Ecto neural progenitor cell (in vitro differentiated cells): ENCODE data around the gene SMARCA4.

Experiments used
- DNase-seq: peaks from one replicate; pipeline ENCODE4 v3.0.0-alpha.2; 2018; ENCODE audit warnings: low spot score

The SMARCA4 gene

GRCh38 chr19:11014403-11014911, 53.6 kb downstream of the SMARCA4 start:
- DNase-seq, result no peak

- DNase-seq, result no peak
Observed at GRCh38 chr19:11016631-11017030, 55.8 kb downstream of the SMARCA4 start.

- DNase-seq, result no peak
Observed at GRCh38 chr19:11017275-11018035, 56.6 kb downstream of the SMARCA4 start.

DNA sequence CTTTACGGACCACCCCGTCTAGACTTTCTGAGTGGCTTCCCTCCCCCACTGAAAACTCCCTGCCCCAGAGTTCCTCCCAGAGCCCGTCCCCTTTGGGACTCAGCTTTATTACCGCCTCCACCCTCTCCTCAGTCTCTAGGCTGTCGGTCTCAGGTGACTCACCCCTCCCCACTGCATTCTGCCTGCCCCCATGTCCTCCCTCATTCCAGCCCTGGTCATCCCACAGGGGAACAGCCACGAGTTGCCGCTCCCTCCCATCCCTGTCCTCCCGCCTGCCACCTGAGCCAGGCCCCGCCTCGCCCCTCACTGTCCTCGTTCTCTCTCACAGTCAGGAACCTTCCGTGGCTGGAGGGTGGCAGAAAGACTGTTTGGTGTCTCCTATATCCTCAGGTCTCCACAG, 57.3 kb downstream of the SMARCA4 start:
- DNase-seq, result no peak

DNA sequence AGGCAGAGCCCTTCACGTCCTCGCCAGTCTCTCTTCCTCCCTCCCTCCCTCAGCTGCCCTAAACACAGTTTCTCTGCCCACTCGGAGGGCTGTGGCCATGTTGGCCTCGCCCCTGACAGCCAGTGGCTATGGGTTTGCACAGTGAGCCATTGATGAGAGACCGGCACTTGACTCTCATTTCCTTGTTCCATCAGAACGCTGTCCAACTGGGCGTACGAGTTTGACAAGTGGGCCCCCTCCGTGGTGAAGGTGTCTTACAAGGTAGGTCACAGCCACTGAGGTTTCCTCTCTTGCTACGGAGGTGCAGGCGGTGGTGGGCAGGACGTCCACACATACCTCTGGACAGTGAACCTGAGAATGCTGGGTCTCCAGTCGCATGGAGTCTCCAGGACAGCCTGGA, 57.9 kb downstream of the SMARCA4 start:
- DNase-seq, result no peak

DNA sequence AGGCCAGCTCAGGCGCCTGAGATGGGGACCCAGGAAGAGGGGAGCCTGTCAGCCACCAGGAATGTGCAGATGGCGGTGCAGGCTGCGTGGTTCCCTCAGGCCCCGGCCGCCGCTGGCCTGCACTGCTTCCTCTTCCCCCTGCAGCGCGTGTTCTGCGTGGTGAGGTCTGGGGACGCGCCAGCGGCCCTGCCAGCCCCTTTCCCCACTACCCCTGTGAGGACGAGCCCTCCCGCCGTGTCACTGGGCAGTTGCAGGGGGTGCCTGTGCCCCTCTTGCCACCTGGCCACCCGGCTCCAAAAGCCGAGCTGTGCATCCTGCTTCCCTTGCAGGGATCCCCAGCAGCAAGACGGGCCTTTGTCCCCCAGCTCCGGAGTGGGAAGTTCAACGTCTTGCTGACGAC, 58.4 kb downstream of the SMARCA4 start:
- no peak for DNase-seq

GRCh38 chr19:11019824-11020223, 59.0 kb downstream of the SMARCA4 start:
- no peak for DNase-seq

DNA sequence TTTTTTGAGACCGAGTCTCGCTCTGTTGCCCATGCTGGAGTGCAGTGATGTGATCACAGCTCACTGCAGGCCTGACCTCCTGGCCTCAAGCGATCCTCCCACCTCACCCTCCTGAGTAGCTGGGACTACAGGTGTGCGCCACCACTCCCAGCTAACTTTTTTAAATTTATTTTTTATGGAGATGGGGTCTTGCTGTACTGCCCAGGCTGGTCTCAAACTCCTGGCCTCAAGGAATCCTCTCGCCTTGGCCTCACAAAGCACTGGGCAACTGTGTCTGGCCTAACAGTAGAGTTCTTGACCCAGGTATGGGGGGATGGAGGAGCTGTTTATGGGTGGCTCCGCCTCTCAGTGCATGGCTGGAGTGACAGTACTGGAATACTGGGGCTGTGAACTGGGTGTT, 59.6 kb downstream of the SMARCA4 start:
- DNase-seq, result no peak

- DNase-seq, result no peak
Observed at GRCh38 chr19:11020982-11021759, 60.3 kb downstream of the SMARCA4 start.

DNA sequence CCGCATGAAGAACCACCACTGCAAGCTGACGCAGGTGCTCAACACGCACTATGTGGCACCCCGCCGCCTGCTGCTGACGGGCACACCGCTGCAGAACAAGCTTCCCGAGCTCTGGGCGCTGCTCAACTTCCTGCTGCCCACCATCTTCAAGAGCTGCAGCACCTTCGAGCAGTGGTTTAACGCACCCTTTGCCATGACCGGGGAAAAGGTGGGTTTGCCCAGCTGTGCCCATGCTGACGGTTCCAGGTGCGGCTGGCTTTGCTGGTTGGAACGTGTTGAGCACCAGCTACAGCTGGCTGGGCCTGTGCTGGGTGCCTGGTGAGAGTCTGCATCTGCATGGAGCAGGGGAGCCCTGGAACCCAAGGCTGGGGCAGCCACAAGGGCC, 60.9 kb downstream of the SMARCA4 start:
- DNase-seq, result no peak

DNA sequence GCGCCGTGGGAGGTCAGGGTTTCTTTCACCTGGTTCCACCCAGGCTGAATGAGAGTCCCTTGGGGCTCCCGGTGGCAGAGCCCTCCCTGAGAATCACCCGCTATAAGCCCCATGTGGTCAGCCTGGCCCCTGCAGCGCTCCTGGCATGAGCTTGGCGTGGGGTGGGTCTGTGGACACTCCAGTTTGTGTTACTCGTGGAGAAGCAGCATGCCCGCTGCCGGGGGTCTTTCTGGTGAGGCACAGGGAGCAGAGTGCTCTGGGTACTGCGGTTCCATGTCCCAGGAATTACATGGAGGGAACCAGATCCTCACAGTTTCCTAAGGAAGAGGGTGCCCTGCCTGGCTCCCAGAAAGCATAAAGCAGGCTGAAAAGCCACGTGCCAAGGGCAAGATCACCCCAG, 62.2 kb downstream of the SMARCA4 start:
- no peak for DNase-seq

- no peak for DNase-seq
Observed at GRCh38 chr19:11023710-11024109, 62.9 kb downstream of the SMARCA4 start.

- DNase-seq, result no peak
Observed at GRCh38 chr19:11024259-11024658, 63.4 kb downstream of the SMARCA4 start.

GRCh38 chr19:11025006-11025405, 64.2 kb downstream of the SMARCA4 start:
- no peak for DNase-seq

DNA sequence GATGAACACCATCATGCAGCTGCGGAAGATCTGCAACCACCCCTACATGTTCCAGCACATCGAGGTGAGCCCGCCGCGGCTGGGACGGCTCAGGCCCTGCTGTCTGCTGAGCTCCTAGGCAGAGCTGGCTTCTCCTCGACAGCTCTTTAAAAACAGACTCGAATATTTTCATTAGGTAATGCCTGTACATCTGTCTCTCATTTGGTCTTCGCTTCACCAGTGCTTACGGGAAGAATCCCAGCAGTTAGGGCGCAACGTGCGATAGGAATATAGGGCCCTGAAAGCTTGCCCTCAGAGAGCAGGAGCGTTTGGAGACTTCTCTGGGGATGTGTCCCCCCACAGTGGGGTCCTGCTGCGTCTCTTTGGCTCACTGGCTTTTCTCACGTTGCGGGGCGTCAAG, 64.6 kb downstream of the SMARCA4 start:
- no peak for DNase-seq

DNA sequence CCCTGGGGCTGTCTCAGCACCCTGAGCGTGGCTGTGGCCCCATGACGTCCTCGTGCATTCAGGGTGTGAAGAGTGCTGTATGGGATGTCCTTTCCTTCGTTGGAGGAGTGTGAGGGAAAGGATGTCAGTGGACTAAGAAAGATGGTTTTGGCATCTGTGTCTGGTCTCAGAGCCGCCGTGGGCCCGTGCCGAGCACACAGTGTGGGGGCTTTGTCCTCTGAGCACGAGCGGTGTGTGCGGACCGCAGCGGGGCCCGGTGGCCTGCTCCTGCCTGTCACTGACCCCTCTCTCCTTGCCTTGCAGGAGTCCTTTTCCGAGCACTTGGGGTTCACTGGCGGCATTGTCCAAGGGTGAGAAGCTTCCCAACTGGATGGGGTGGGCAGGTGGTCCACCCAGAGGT, 65.2 kb downstream of the SMARCA4 start:
- no peak for DNase-seq

- DNase-seq, result no peak
Observed at GRCh38 chr19:11027381-11027780, 66.6 kb downstream of the SMARCA4 start.

- no peak for DNase-seq
Observed at GRCh38 chr19:11028146-11028545, 67.3 kb downstream of the SMARCA4 start.

GRCh38 chr19:11031421-11032070, 70.7 kb downstream of the SMARCA4 start:
- DNase-seq, result no peak

DNA sequence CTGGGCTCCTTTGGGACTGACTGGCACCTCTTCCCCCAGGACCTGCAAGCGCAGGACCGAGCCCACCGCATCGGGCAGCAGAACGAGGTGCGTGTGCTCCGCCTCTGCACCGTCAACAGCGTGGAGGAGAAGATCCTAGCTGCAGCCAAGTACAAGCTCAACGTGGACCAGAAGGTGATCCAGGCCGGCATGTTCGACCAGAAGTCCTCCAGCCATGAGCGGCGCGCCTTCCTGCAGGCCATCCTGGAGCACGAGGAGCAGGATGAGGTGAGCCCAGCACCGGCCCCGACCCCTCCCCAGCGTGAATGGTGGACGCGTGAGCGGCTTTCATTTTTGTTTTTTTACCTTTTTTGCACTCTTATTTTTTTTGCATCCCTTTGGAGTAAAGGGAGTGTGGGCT, 72.4 kb downstream of the SMARCA4 start:
- no peak for DNase-seq

GRCh38 chr19:11033763-11034162, 72.9 kb downstream of the SMARCA4 start:
- no peak for DNase-seq

DNA sequence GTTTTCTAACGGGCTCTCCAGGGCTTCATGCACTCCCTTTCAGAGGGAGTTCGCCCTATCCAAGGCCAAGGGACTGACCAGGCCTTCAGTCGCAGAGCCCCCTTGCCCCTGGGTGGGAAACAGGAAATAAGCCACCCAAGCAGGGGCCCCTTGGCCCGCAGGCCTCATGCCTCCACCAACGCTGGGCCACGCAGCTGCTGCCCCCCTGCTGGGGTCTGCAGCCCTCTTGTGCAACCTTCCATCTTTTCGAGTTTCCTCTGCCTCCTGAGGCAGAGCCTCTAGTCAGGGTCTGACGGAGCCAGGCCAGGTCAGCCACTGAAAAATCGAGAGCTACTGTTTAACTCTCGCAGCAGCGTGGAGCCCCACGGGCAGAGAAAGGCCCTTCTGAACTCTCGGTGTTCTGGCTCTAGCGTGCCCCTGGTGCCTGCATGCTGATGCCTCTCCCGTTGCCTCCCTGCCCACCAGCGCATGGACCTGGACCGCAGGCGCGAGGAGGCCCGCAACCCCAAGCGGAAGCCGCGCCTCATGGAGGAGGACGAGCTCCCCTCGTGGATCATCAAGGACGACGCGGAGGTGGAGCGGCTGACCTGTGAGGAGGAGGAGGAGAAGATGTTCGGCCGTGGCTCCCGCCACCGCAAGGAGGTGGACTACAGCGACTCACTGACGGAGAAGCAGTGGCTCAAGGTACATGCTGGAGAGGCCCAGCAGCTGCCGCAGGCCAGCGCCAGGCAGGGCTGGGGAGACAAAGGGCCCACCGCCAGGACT, 73.8 kb downstream of the SMARCA4 start:
- no peak for DNase-seq
